ENCODE measurements around the gene INPP4B. TPM values are rescaled to one million over a fixed set of nuclear protein-coding genes. Genes with fewer than 3 reads are reported as not detected.

The INPP4B gene
- total and polyA plus RNA-seq, 2 donors from 2014 or later, result 2.6 to 18.9 TPM

DNA sequence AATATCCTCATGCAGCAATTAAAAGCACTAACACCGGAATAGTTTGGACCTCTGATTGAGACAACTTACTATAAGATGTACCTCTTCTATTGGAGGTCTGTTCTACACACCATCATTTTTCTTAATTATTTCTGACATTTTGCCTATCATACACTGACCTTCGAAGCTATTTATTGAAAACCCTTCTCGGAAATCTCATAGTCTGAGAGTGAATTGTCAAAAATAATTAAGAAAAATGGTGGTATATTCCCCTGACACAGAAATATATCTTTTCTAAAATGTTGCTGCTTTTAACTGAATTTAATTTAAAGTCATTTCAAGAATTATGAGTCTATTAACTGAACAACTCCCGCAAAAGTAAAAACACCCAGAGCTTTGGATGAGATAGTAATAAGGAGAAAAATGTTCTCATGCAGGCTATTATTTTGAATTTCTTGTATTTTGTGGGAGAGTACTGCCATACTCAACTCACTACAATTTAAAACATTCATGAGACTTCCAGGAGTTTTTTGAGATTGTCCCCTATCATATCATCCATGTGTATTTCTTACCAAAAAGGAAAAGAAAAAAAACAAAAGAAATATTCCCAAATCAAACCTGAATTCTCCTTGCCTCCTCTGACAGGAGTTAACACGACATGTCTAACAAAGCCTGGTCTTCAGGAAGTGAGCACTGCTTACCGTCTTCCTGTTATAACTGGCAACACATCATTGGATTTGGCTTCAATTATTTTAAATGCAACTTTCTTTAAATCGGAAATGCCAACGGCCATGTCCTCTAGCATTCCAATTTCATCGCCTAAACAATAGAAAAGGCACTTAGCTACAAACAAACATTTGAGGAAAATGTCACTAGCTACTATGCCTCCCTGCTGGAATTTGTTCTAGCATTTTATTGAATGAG lies 724.4 kb downstream of the INPP4B start:
- DNase-seq (peak in 1 of 5 donors; percentile 9), FAIRE-seq (no peak)
- Histone ChIP-seq H3K27me3 (ENCODE audit: control insufficient read depth, insufficient read depth, low read length) (no peaks in the 10 kb centered on the region), H3K27ac (ENCODE audit: low read depth in 2 of 2, low read length in 2 of 2) (no peak overlapping the region), H3K4me1 (ENCODE audit: control insufficient read depth in 2 of 3, insufficient read depth in 2 of 3, low read depth in 1 of 3, low read length in 3 of 3) (no peaks in the 10 kb centered on the region), H3K36me3 (ENCODE audit: control insufficient read depth in 2 of 3, insufficient read depth in 3 of 3, low read length in 3 of 3) (no peaks in the 10 kb centered on the region), H3K9ac (ENCODE audit: low read length in 3 of 3) (no peak overlapping the region), H3K9me3 (ENCODE audit: control insufficient read depth in 2 of 3, insufficient read depth in 1 of 3, low read length in 3 of 3) (no peaks in the 10 kb centered on the region), H3K4me3 (ENCODE audit: low read length in 3 of 3) (no peak overlapping the region)
- intact Hi-C loops (cut with DNase I), result loop anchor here (10.0 kb wide), 1 partner anchor 593 kb away; no protein-coding TSS in a partner anchor
- TF ChIP-seq, protein P1, sequence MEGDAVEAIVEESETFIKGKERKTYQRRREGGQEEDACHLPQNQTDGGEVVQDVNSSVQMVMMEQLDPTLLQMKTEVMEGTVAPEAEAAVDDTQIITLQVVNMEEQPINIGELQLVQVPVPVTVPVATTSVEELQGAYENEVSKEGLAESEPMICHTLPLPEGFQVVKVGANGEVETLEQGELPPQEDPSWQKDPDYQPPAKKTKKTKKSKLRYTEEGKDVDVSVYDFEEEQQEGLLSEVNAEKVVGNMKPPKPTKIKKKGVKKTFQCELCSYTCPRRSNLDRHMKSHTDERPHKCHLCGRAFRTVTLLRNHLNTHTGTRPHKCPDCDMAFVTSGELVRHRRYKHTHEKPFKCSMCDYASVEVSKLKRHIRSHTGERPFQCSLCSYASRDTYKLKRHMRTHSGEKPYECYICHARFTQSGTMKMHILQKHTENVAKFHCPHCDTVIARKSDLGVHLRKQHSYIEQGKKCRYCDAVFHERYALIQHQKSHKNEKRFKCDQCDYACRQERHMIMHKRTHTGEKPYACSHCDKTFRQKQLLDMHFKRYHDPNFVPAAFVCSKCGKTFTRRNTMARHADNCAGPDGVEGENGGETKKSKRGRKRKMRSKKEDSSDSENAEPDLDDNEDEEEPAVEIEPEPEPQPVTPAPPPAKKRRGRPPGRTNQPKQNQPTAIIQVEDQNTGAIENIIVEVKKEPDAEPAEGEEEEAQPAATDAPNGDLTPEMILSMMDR (IDR thresholded peaks at IDR 0.05; ENCODE audit: borderline replicate concordance, extremely low read depth, insufficient read depth), result no peak

GRCh38 chr4:142120921-142121320 lies 725.2 kb downstream of the INPP4B start:
- H3K4me1 ChIP-seq (ENCODE audit: control insufficient read depth in 2 of 3, insufficient read depth in 2 of 3, low read depth in 1 of 3, low read length in 3 of 3), result no peaks in the 10 kb centered on the region
- DNase-seq (no peak), FAIRE-seq (no peak)
- no peak overlapping the region for H3K9ac ChIP-seq (ENCODE audit: low read length in 3 of 3)
- intact Hi-C loops (cut with DNase I), result loop anchor here (10.0 kb wide), 1 partner anchor 594 kb away; no protein-coding TSS in a partner anchor
- H3K27me3 ChIP-seq (ENCODE audit: control insufficient read depth, insufficient read depth, low read length), result no peaks in the 10 kb centered on the region
- no peaks in the 10 kb centered on the region for H3K9me3 ChIP-seq (ENCODE audit: control insufficient read depth in 2 of 3, insufficient read depth in 1 of 3, low read length in 3 of 3)
- no peak overlapping the region for H3K27ac ChIP-seq (ENCODE audit: low read depth in 2 of 2, low read length in 2 of 2)
- TF ChIP-seq, protein P1 (IDR thresholded peaks at IDR 0.05; ENCODE audit: borderline replicate concordance, extremely low read depth, insufficient read depth), result no peak
- H3K4me3 ChIP-seq (ENCODE audit: low read length in 3 of 3), result no peak overlapping the region
- no peaks in the 10 kb centered on the region for H3K36me3 ChIP-seq (ENCODE audit: control insufficient read depth in 2 of 3, insufficient read depth in 3 of 3, low read length in 3 of 3)

DNA sequence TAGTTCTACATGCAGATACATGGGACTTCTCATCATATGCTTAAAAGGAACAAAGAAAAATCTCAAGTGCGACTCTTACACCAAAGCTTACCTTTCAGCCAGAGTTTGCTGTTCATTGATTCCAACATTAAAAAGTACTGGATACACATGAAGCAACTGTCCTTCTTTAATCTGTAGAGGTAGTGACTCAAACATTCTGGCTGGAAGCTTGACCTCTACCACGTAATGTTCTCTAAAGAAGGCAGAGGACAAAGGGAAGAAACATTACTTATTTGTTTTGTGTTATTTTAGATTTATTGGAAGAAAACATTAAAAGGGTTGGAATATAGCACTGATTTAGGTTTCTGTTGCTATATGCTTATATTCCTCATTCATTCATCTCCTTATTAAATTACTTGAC lies 733.6 kb downstream of the INPP4B start:
- Histone ChIP-seq H3K9ac (ENCODE audit: low read length in 3 of 3) (no peak overlapping the region), H3K4me1 (ENCODE audit: control insufficient read depth in 2 of 3, insufficient read depth in 2 of 3, low read depth in 1 of 3, low read length in 3 of 3) (no peaks in the 10 kb centered on the region), H3K4me3 (ENCODE audit: low read length in 3 of 3) (no peak overlapping the region), H3K36me3 (ENCODE audit: control insufficient read depth in 2 of 3, insufficient read depth in 3 of 3, low read length in 3 of 3) (peaks cover 0 to 2% (median 0%) of the 10 kb centered on the region in 3 donors), H3K27me3 (ENCODE audit: control insufficient read depth, insufficient read depth, low read length) (no peaks in the 10 kb centered on the region), H3K9me3 (ENCODE audit: control insufficient read depth in 2 of 3, insufficient read depth in 1 of 3, low read length in 3 of 3) (no peaks in the 10 kb centered on the region), H3K27ac (ENCODE audit: low read depth in 2 of 2, low read length in 2 of 2) (no peak overlapping the region)
- DNase-seq, result no peak
- TF ChIP-seq, protein P1 (IDR thresholded peaks at IDR 0.05; ENCODE audit: borderline replicate concordance, extremely low read depth, insufficient read depth), result no peak
- intact Hi-C loops (cut with DNase I), result no loop called here
- no peak for FAIRE-seq
